ENCODE results near the gene INF2.

INF2 gene

DNA sequence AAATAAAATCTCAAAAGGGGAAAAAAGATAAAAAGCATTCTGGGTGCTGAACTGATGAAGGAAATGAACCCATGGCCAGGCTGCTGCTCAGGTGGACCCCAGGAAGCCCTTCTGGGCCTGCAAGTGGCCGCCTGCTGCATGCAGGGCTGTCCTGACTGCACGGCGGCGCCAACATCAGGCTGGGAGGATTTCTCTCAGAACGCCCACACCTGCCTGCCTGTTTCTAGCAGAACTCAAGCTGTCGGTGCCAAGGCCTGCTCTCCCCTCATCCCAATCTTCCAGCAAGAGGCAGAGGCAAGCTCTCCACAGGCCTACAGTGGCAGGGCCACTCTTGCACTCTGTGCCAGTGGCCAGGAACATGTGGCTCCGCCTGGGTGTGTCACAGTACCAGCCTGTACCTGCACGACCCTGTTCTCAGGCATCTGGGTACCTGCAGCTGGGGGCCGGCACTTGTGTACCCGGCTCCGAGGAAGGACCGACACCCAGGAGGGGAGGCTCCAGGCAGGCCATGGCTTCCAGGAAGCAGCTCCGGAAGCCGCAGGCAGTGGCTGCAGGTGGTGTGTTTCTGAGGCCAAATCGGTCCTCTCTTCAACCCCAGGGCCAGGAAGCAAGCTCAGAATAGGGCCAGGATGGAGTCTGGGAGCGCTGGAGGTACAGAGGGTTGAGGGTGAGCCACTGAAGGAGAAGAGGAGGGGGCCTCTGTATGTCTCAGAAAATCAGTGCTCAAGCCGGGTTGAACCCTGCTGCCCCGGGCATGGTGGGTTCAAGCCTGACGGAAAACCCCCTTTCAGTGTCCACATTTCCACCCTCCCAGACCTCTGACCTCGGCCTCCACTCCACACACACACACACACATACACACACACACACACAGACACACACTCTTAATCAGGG, 2.5 kb upstream of the INF2 start:
- Histone ChIP-seq H3K4me1 (ENCODE audit: control insufficient read depth in 1 of 2, insufficient read depth in 2 of 2, low read length in 2 of 2) (peaks cover 12 to 42% of the 10 kb centered on the region in 2 donors), H3K36me3 (ENCODE audit: control insufficient read depth in 1 of 2, insufficient read depth in 2 of 2, low read length in 2 of 2) (no peaks in the 10 kb centered on the region), H3K27ac (ENCODE audit: low read length) (peak overlapping the region; percentile 39), H3K9me3 (ENCODE audit: control insufficient read depth in 1 of 2, low read length in 2 of 2) (no peaks in the 10 kb centered on the region), H3K27me3 (ENCODE audit: low read depth, low read length) (no peaks in the 10 kb centered on the region), H3K4me3 (ENCODE audit: low read depth in 1 of 2, low read length in 2 of 2) (no peak overlapping the region)

DNA sequence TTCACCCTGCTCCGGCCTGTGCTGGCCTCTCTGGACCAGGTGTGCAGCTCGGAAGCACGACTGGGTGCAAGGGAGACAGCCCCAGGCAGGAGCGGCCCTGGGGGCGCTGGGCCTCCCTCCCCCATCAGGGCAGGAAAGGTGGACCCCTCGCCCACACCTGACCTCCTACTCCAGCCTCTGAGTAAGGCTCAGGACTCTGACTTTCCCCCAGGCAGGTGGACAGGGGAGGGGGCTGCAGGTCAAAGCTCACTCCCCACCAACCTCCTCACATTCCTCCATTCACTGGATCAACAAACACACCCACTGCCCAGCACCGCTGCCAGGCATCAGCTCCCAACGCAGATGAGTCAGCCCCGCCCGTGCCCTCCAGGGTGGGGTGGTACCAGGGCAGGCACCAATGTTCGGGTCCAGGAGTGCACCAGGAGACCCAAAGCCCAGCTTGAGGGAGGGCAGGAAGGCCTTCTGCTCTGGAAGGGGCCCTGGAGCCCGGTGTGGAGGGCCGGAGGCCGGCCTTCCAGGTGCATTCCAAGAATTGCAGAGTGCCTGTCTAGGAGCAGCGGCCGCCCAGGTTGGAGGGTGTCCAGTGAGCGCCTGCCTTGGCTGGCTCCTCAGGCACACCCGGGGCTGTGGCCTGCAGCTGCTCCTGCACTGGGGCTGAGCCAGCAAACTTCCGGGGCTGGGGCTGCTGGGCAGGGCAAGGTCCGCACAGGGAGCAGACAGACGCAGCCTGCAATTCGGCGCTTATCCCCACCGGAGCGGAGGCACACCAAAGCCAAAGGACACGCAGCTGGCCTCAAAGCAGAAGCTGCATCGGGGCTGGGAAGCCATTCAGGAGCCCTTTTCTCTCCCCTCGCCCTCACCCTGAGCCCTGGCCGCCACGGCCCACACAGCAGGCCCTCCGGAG, 1.6 kb upstream of the INF2 start:
- Histone ChIP-seq H3K9me3 (ENCODE audit: control insufficient read depth in 1 of 2, low read length in 2 of 2) (no peaks in the 10 kb centered on the region), H3K4me1 (ENCODE audit: control insufficient read depth in 1 of 2, insufficient read depth in 2 of 2, low read length in 2 of 2) (peaks cover 4 to 43% of the 10 kb centered on the region in 2 donors), H3K27me3 (ENCODE audit: low read depth, low read length) (no peaks in the 10 kb centered on the region), H3K4me3 (ENCODE audit: low read depth in 1 of 2, low read length in 2 of 2) (no peak overlapping the region), H3K27ac (ENCODE audit: low read length) (peak overlapping the region; percentile 54), H3K36me3 (ENCODE audit: control insufficient read depth in 1 of 2, insufficient read depth in 2 of 2, low read length in 2 of 2) (no peaks in the 10 kb centered on the region)

DNA sequence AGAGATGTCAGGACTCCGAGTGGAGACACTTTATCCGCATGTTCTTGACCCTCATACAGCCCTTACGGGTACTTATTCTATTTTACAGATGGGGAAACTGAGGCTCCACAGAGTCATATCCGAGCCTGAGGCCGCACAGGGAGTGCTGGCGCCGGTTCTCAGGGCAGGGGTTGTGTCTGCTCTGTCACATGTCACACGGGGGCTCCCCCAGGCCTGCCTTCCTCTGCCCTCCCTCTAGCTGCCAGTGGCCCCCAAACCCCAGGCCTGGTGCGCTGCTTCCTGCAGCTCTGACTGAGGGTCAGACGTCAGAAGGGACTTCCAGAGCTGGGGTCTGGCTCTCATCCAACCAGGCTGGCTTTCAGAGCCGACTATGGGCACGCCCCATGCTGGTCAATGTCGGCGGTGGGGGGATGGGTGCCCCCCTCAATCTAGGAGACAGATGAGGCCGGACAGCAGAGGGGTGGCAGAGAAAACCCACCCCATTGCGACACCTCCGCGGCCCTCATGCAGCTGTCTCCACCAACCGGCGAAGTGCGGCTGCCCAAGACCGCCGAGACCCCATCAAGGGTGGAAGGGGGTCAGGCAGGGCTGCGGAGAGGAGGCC, 811 bp upstream of the INF2 start:
- Histone ChIP-seq H3K27ac (ENCODE audit: low read length) (peak overlapping the region; percentile 54), H3K9me3 (ENCODE audit: control insufficient read depth in 1 of 2, low read length in 2 of 2) (no peaks in the 10 kb centered on the region), H3K27me3 (ENCODE audit: low read depth, low read length) (no peaks in the 10 kb centered on the region), H3K4me3 (ENCODE audit: low read depth in 1 of 2, low read length in 2 of 2) (peak overlapping the region in 1 of 2 donors; percentile 60), H3K4me1 (ENCODE audit: control insufficient read depth in 1 of 2, insufficient read depth in 2 of 2, low read length in 2 of 2) (peaks cover 4 to 49% of the 10 kb centered on the region in 2 donors), H3K36me3 (ENCODE audit: control insufficient read depth in 1 of 2, insufficient read depth in 2 of 2, low read length in 2 of 2) (no peaks in the 10 kb centered on the region)

DNA sequence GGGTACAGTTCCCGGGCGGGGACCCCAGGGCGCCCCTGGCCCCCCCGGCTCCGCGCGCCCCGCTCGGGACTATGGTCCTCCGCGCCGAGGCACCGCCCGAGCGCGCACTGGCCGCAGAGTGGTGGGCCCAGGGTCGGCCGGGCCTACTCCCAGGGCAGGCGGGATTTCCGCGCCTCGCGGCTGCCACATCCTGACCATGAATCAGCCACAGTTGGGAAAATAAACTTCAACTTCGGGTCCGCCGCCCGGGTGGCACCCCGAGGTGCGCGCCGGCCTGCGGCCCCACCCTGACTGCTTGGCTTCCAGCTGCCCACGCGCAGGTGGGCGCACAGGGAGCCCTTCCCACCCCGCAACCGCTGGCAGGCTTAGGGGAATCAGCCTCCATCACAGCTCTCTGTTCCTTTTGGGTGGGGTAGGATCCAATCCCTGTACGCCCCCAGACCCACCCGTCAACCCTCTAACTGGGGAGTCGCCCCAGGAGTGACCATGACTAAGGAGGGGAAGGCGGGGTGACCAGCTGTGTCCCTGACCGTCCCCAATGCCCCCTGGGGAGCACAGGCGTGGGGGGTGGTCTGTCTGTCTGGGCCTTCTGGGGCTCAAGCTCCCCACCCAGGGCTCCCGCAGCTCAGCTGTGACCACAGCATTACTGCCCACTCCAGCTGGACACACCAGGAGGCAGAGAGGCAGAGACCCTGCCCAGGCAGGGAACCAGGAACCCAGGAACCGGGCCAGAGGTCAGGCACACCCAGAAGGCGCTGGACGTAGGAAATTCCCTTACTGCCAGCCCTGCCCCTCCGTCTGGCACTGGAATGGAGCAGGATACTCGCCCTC, 678 bp downstream of the INF2 start:
- Histone ChIP-seq H3K27me3 (ENCODE audit: low read depth, low read length) (no peaks in the 10 kb centered on the region), H3K4me1 (ENCODE audit: control insufficient read depth in 1 of 2, insufficient read depth in 2 of 2, low read length in 2 of 2) (peaks cover 4 to 62% of the 10 kb centered on the region in 2 donors), H3K4me3 (ENCODE audit: low read depth in 1 of 2, low read length in 2 of 2) (peak overlapping the region; percentile 88 to 89), H3K27ac (ENCODE audit: low read length) (peak overlapping the region; percentile 60), H3K36me3 (ENCODE audit: control insufficient read depth in 1 of 2, insufficient read depth in 2 of 2, low read length in 2 of 2) (no peaks in the 10 kb centered on the region), H3K9me3 (ENCODE audit: control insufficient read depth in 1 of 2, low read length in 2 of 2) (no peaks in the 10 kb centered on the region)

DNA sequence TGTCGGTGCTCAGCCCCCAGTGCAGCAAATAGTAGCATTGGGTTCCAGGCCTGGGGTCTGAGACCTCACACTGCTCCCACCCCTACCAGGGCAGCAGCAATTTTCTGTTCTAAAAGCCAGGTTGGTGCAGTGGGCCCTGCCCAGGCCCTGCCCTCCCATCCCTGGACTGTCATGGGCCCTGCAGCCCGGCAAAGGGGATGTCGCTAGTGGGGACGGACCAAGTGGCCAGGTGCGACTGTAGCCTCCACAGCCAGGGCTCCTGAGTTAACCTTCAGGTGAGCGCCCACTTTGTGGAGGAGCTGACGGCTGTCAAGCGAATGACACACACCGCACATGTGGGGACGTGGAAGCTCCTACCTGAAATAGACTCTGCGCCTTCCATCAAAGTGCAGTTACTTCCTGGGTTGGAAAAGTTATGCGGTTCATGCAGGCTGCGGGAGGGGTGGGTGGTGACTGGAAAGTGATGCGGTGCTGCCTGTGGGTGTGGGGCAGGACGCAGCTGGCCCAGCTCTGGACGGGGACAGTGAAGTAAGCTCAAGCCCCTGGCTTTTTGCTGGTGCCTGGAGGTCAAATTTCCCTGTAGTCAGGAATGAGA, 1.5 kb downstream of the INF2 start:
- Histone ChIP-seq H3K36me3 (ENCODE audit: control insufficient read depth in 1 of 2, insufficient read depth in 2 of 2, low read length in 2 of 2) (no peaks in the 10 kb centered on the region), H3K27me3 (ENCODE audit: low read depth, low read length) (no peaks in the 10 kb centered on the region), H3K27ac (ENCODE audit: low read length) (no peak overlapping the region), H3K4me3 (ENCODE audit: low read depth in 1 of 2, low read length in 2 of 2) (peak overlapping the region; percentile 88 to 89), H3K4me1 (ENCODE audit: control insufficient read depth in 1 of 2, insufficient read depth in 2 of 2, low read length in 2 of 2) (peaks cover 4 to 70% of the 10 kb centered on the region in 2 donors), H3K9me3 (ENCODE audit: control insufficient read depth in 1 of 2, low read length in 2 of 2) (no peaks in the 10 kb centered on the region)

DNA sequence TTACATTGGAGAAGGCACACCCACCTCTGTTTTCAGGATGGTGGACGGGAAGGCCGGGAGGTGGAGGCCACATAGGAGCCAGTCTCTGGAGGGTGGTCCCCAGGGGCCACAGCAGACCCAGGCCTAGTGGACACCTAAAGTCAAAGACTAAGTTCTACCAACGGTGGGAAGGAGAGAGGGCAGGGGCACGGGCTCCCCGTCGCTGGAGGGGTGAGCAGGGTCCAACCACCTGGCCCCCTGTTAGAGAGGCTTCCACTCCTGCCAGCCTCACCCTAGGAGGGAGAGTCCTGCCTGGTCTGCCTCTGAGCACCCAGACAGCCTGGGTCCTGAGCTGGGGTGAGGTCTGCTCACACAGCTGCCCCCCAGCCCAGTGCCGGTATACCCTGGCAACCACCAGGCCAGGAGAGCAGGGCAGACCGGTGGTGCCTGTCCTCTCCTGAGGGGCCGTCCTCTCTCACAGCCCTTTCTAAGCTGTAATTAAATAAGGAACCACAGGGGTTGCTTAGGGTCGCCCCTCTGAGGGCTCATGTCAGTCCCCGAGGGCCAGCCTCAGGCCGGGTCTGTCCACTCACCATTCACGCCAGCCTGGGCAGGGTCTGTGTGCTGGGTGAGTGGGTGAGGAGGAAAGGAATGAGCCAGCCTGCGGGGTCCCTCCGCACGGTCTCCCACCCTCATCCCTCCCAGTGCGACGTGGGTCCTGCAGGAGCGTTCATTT, 2.3 kb downstream of the INF2 start:
- peaks cover 4 to 76% of the 10 kb centered on the region in 2 donors for H3K4me1 ChIP-seq (ENCODE audit: control insufficient read depth in 1 of 2, insufficient read depth in 2 of 2, low read length in 2 of 2)
- H3K9me3 ChIP-seq (ENCODE audit: control insufficient read depth in 1 of 2, low read length in 2 of 2): no peaks in the 10 kb centered on the region
- H3K36me3 ChIP-seq (ENCODE audit: control insufficient read depth in 1 of 2, insufficient read depth in 2 of 2, low read length in 2 of 2): no peaks in the 10 kb centered on the region
- H3K4me3 ChIP-seq (ENCODE audit: low read depth in 1 of 2, low read length in 2 of 2): peak overlapping the region in 1 of 2 donors; percentile 89
- no peaks in the 10 kb centered on the region for H3K27me3 ChIP-seq (ENCODE audit: low read depth, low read length)
- no peak overlapping the region for H3K27ac ChIP-seq (ENCODE audit: low read length)

DNA sequence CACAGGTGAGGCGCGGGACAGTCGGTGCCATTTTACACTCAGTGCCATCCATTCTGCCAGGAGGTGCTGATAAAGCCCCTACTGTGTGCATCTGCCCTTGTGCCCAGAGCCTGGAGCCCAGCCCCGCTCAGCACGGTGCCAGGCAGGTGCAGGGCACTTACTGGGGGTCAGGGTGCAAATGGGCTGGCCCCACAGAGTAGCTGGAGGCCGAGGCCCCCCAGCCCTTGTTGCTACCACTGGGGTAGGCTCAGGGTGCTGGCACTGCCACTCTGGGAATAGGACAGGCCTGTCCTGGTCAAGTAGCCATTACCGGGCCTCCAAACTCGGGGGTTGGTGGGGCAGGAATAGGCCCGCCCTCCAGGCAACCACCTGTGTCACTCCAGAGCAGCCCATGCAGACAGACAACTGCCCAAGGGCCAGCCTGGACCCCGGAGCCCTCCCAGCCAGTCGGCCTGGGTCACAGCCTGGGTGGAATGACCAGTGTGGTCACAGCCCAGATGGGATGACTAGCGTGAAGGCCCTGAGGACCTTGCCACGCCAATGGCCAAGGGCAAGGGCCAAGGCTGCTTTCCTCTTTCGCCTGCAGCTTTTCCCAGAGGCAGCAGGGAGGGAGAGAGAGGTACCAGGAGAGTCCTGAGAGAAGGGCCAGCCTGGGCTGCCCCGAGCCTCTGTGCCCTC, 3.0 kb downstream of the INF2 start:
- no peak overlapping the region for H3K4me3 ChIP-seq (ENCODE audit: low read depth in 1 of 2, low read length in 2 of 2)
- peaks cover 4 to 83% of the 10 kb centered on the region in 2 donors for H3K4me1 ChIP-seq (ENCODE audit: control insufficient read depth in 1 of 2, insufficient read depth in 2 of 2, low read length in 2 of 2)
- H3K27ac ChIP-seq (ENCODE audit: low read length): no peak overlapping the region
- no peaks in the 10 kb centered on the region for H3K36me3 ChIP-seq (ENCODE audit: control insufficient read depth in 1 of 2, insufficient read depth in 2 of 2, low read length in 2 of 2)
- H3K9me3 ChIP-seq (ENCODE audit: control insufficient read depth in 1 of 2, low read length in 2 of 2): no peaks in the 10 kb centered on the region
- no peaks in the 10 kb centered on the region for H3K27me3 ChIP-seq (ENCODE audit: low read depth, low read length)

DNA sequence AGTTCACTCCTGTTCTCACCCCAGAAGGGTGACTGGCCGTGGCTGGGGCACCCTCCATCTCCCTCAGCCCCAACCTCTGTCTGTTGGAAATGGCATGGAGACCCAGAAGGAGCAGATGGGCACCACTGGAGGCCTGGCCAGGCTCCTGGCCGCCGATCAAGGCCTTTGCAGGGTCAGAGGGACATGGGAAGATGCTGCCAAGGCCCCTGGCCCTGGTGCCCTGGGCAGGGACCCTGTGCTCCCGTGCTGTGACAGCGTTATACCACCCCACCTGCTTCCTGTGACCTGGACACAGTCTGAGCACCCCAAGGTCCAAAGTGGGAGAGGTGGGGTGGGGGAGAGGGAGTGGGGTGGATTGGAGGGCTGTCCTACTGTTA, 3.5 kb downstream of the INF2 start:
- Histone ChIP-seq H3K9me3 (ENCODE audit: control insufficient read depth in 1 of 2, low read length in 2 of 2) (no peaks in the 10 kb centered on the region), H3K27me3 (ENCODE audit: low read depth, low read length) (no peaks in the 10 kb centered on the region), H3K36me3 (ENCODE audit: control insufficient read depth in 1 of 2, insufficient read depth in 2 of 2, low read length in 2 of 2) (no peaks in the 10 kb centered on the region), H3K4me1 (ENCODE audit: control insufficient read depth in 1 of 2, insufficient read depth in 2 of 2, low read length in 2 of 2) (peaks cover 4 to 86% of the 10 kb centered on the region in 2 donors), H3K27ac (ENCODE audit: low read length) (no peak overlapping the region), H3K4me3 (ENCODE audit: low read depth in 1 of 2, low read length in 2 of 2) (no peak overlapping the region)

DNA sequence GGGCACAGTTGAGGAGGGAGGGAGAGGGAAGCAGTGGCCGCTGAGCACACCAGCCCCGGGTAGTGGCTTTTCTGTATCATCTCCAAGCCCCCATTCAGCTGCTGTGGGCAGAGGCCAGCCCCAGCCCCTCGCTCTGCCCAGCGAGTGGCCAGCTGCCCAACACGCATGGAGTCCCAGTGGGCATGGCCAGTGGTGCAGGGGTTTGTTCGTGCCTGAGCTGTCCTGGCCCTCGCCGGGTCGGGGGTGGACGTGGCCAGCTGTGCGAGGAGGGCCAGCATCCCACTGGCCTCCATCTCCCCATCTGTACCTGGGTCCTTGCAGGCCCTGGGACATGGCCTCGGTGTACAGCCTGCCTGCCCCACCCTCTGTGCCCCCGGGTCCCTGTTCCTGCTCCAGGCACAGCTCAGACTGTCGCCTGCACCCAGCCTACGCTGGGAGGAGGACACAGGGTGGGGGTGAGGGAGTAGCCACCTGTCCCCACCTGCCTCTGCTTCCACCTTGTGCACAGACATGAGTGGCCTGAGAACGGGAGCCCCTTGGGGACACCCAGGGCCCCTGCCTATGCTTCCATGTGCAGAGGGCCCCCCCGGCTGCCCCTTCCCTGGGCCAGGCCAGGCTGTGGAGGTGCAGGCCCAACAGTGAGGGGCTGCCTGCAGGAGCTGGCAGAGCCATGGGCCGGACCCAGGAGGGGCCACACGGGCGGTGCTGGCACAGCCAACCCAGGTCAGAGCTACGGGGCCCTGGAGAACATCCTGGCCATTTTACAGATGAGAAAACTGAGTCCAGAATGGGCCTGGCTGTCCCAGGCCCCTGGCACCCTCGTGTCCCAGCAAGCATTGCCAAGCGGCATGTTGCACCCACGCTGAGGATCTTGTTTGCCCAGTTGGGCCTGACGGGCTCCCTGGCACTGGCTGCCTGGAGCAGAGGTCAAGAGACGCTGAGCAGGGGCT, 4.3 kb downstream of the INF2 start:
- Histone ChIP-seq H3K27me3 (ENCODE audit: low read depth, low read length) (no peaks in the 10 kb centered on the region), H3K9me3 (ENCODE audit: control insufficient read depth in 1 of 2, low read length in 2 of 2) (no peaks in the 10 kb centered on the region), H3K36me3 (ENCODE audit: control insufficient read depth in 1 of 2, insufficient read depth in 2 of 2, low read length in 2 of 2) (no peaks in the 10 kb centered on the region), H3K4me1 (ENCODE audit: control insufficient read depth in 1 of 2, insufficient read depth in 2 of 2, low read length in 2 of 2) (peaks cover 0 to 86% of the 10 kb centered on the region in 2 donors), H3K27ac (ENCODE audit: low read length) (no peak overlapping the region), H3K4me3 (ENCODE audit: low read depth in 1 of 2, low read length in 2 of 2) (no peak overlapping the region)
